ENCODE results near the gene MXI1. TPM values are rescaled to one million over a fixed set of nuclear protein-coding genes. Genes with fewer than 3 reads are reported as not detected.
A peak's percentile ranks its signal among the peaks of the same experiment; 100 is the strongest.

MXI1 gene
- total RNA-seq (10 to 100 TPM; 64.1 to 74.8 TPM), polyA plus RNA-seq (ENCODE audit: insufficient read length in 2 of 2) (10 to 100 TPM; 88.5 to 90.1 TPM)
- long read RNA-seq, donor 1, transcript MXI1-201 (6 exons, 2,424 nt), result minor isoform, 10 of 26 reads
- long read RNA-seq, donor 1, transcript MXI1-202 (6 exons, 3,470 nt), result major isoform, 11 of 26 reads
- long read RNA-seq, donor 1, partial matches to known transcripts, result 5 of 26 reads
- long read RNA-seq, donor 1, other reads (novel, unspliced or antisense), result 0 of 26 reads
- long read RNA-seq, donor 2, transcript MXI1-202 (6 exons, 3,470 nt), result major isoform, 7 of 52 reads
- long read RNA-seq, donor 2, partial matches to known transcripts, result 44 of 52 reads
- long read RNA-seq, donor 2, other reads (novel, unspliced or antisense), result 0 of 52 reads
- long read RNA-seq, donor 3, partial matches to known transcripts, result 0 of 5 reads
- long read RNA-seq, donor 3, other reads (novel, unspliced or antisense), result 0 of 5 reads
- long read RNA-seq, donor 4, transcript MXI1-202 (6 exons, 3,470 nt), result major isoform, 11 of 31 reads
- long read RNA-seq, donor 4, transcript MXI1-201 (6 exons, 2,424 nt), result major isoform, 11 of 31 reads
- long read RNA-seq, donor 4, partial matches to known transcripts, result 7 of 31 reads
- long read RNA-seq, donor 4, other reads (novel, unspliced or antisense), result 0 of 31 reads

- Histone ChIP-seq H3K27me3 (ENCODE audit: control insufficient read depth, insufficient read depth, low read length) (no peaks in the 10 kb centered on the region), H3K9me3 (ENCODE audit: control insufficient read depth, insufficient read depth, low read length) (no peaks in the 10 kb centered on the region), H3K4me3 (ENCODE audit: low read depth, low read length) (peak within 1 kb of the TSS; percentile 96), H3K36me3 (ENCODE audit: control insufficient read depth, insufficient read depth, low read length) (peaks cover 2% of the 10 kb centered on the region), H3K27ac (ENCODE audit: low read depth, low read length) (peak within 1 kb of the TSS; percentile 96), H3K4me1 (ENCODE audit: control insufficient read depth, insufficient read depth, low read length) (peaks cover 16% of the 10 kb centered on the region)
- peak in 4 of 6 donors; percentile 61 to 94 (median 82) for DNase-seq (ENCODE audit: low read depth in 4 of 6, low spot score in 6 of 6)
- WGBS (ENCODE audit: insufficient coverage), result 1% methylated on average over 35 of the region's 37 CpGs
Measured at GRCh38 chr10:110207011-110207804, at the start of gene MXI1. Gene MXI1, plus strand, starts transcription at chr10:110207605. Its CDS starts 204 bp downstream, at chr10:110207809.

GRCh38 chr10:110158051-110159005 lies 49.1 kb upstream of the MXI1 start:
- Histone ChIP-seq H3K4me3 (ENCODE audit: low read depth, low read length) (no peak overlapping the region), H3K27me3 (ENCODE audit: control insufficient read depth, insufficient read depth, low read length) (no peaks in the 10 kb centered on the region), H3K9me3 (ENCODE audit: control insufficient read depth, insufficient read depth, low read length) (no peaks in the 10 kb centered on the region), H3K27ac (ENCODE audit: low read depth, low read length) (no peak overlapping the region), H3K4me1 (ENCODE audit: control insufficient read depth, insufficient read depth, low read length) (no peaks in the 10 kb centered on the region), H3K36me3 (ENCODE audit: control insufficient read depth, insufficient read depth, low read length) (no peaks in the 10 kb centered on the region)
- no peak for DNase-seq (ENCODE audit: low read depth in 4 of 6, low spot score in 6 of 6)
- WGBS (ENCODE audit: insufficient coverage), result 83% methylated on average over 2 of the region's 11 CpGs

GRCh38 chr10:110160081-110160480 lies 47.3 kb upstream of the MXI1 start:
- Histone ChIP-seq H3K27me3 (ENCODE audit: control insufficient read depth, insufficient read depth, low read length) (no peaks in the 10 kb centered on the region), H3K27ac (ENCODE audit: low read depth, low read length) (no peak overlapping the region), H3K4me3 (ENCODE audit: low read depth, low read length) (no peak overlapping the region), H3K9me3 (ENCODE audit: control insufficient read depth, insufficient read depth, low read length) (no peaks in the 10 kb centered on the region), H3K4me1 (ENCODE audit: control insufficient read depth, insufficient read depth, low read length) (no peaks in the 10 kb centered on the region), H3K36me3 (ENCODE audit: control insufficient read depth, insufficient read depth, low read length) (no peaks in the 10 kb centered on the region)
- WGBS (ENCODE audit: insufficient coverage), result no CpG with 5 or more reads among the region's 4 CpGs
- no peak for DNase-seq (ENCODE audit: low read depth in 4 of 6, low spot score in 6 of 6)

- Histone ChIP-seq H3K4me1 (ENCODE audit: control insufficient read depth, insufficient read depth, low read length) (no peaks in the 10 kb centered on the region), H3K27me3 (ENCODE audit: control insufficient read depth, insufficient read depth, low read length) (no peaks in the 10 kb centered on the region), H3K4me3 (ENCODE audit: low read depth, low read length) (no peak overlapping the region), H3K36me3 (ENCODE audit: control insufficient read depth, insufficient read depth, low read length) (no peaks in the 10 kb centered on the region), H3K27ac (ENCODE audit: low read depth, low read length) (no peak overlapping the region), H3K9me3 (ENCODE audit: control insufficient read depth, insufficient read depth, low read length) (no peaks in the 10 kb centered on the region)
- no peak for DNase-seq (ENCODE audit: low read depth in 4 of 6, low spot score in 6 of 6)
Measured at GRCh38 chr10:110160522-110160921, 46.9 kb upstream of the MXI1 start.

- DNase-seq (ENCODE audit: low read depth in 4 of 6, low spot score in 6 of 6), result no peak
- H3K9me3 ChIP-seq (ENCODE audit: control insufficient read depth, insufficient read depth, low read length), result no peaks in the 10 kb centered on the region
Measured at GRCh38 chr10:110162741-110163145, 44.7 kb upstream of the MXI1 start.

GRCh38 chr10:110163192-110163773 lies 44.1 kb upstream of the MXI1 start:
- Histone ChIP-seq H3K9me3 (ENCODE audit: control insufficient read depth, insufficient read depth, low read length) (no peaks in the 10 kb centered on the region), H3K27me3 (ENCODE audit: control insufficient read depth, insufficient read depth, low read length) (peaks cover 7% of the 10 kb centered on the region), H3K4me1 (ENCODE audit: control insufficient read depth, insufficient read depth, low read length) (peaks cover 4% of the 10 kb centered on the region), H3K27ac (ENCODE audit: low read depth, low read length) (no peak overlapping the region), H3K36me3 (ENCODE audit: control insufficient read depth, insufficient read depth, low read length) (no peaks in the 10 kb centered on the region), H3K4me3 (ENCODE audit: low read depth, low read length) (no peak overlapping the region)
- WGBS (ENCODE audit: insufficient coverage), result 49% methylated on average over 4 of the region's 5 CpGs
- DNase-seq (ENCODE audit: low read depth in 4 of 6, low spot score in 6 of 6), result no peak

More at GRCh38 chr10:110162741-110163145, 44.7 kb upstream of the MXI1 start:
- no peaks in the 10 kb centered on the region for H3K36me3 ChIP-seq (ENCODE audit: control insufficient read depth, insufficient read depth, low read length)
- peaks cover 3% of the 10 kb centered on the region for H3K27me3 ChIP-seq (ENCODE audit: control insufficient read depth, insufficient read depth, low read length)
- no peak overlapping the region for H3K4me3 ChIP-seq (ENCODE audit: low read depth, low read length)
- WGBS (ENCODE audit: insufficient coverage), result 58% methylated on average over 5 of the region's 6 CpGs
- H3K27ac ChIP-seq (ENCODE audit: low read depth, low read length), result no peak overlapping the region
- no peaks in the 10 kb centered on the region for H3K4me1 ChIP-seq (ENCODE audit: control insufficient read depth, insufficient read depth, low read length)

GRCh38 chr10:110163841-110164240 lies 43.6 kb upstream of the MXI1 start:
- H3K4me1 ChIP-seq (ENCODE audit: control insufficient read depth, insufficient read depth, low read length), result peaks cover 7% of the 10 kb centered on the region
- whole genome bisulfite sequencing (ENCODE audit: insufficient coverage), result 53% methylated on average over 2 of the region's 4 CpGs
- no peak for DNase-seq (ENCODE audit: low read depth in 4 of 6, low spot score in 6 of 6)

GRCh38 chr10:110165239-110165638 lies 42.2 kb upstream of the MXI1 start:
- no peak for DNase-seq (ENCODE audit: low read depth in 4 of 6, low spot score in 6 of 6)
- no peak overlapping the region for H3K4me3 ChIP-seq (ENCODE audit: low read depth, low read length)
- H3K9me3 ChIP-seq (ENCODE audit: control insufficient read depth, insufficient read depth, low read length), result no peaks in the 10 kb centered on the region
- peaks cover 10% of the 10 kb centered on the region for H3K4me1 ChIP-seq (ENCODE audit: control insufficient read depth, insufficient read depth, low read length)
- no peaks in the 10 kb centered on the region for H3K36me3 ChIP-seq (ENCODE audit: control insufficient read depth, insufficient read depth, low read length)
- no peak overlapping the region for H3K27ac ChIP-seq (ENCODE audit: low read depth, low read length)
- H3K27me3 ChIP-seq (ENCODE audit: control insufficient read depth, insufficient read depth, low read length), result peaks cover 20% of the 10 kb centered on the region
- WGBS (ENCODE audit: insufficient coverage), result 100% methylated on average over 2 of the region's 6 CpGs

More at GRCh38 chr10:110163841-110164240, 43.6 kb upstream of the MXI1 start:
- Histone ChIP-seq H3K27ac (ENCODE audit: low read depth, low read length) (no peak overlapping the region), H3K9me3 (ENCODE audit: control insufficient read depth, insufficient read depth, low read length) (no peaks in the 10 kb centered on the region), H3K36me3 (ENCODE audit: control insufficient read depth, insufficient read depth, low read length) (no peaks in the 10 kb centered on the region), H3K27me3 (ENCODE audit: control insufficient read depth, insufficient read depth, low read length) (peaks cover 11% of the 10 kb centered on the region), H3K4me3 (ENCODE audit: low read depth, low read length) (no peak overlapping the region)
